IMR-90 (cell line): ENCODE measurements around the gene FMNL3. TPM values are rescaled to one million over a fixed set of nuclear protein-coding genes. Genes with fewer than 3 reads are reported as not detected.

Experiments
- ATAC-seq: fragments of 200-7000 bp; cut with Tn5 transposase; 2 replicates; pipeline ENCODE4 v1.9.1; 2020; ENCODE audit warnings: low read depth, mild to moderate bottlenecking, moderate library complexity
- BruUV-seq: library from RNA; stranded (reverse); fragments of 400-500 nt; replicated peaks from 2 replicates; lab custom pipeline; 2021; lab: Mats Ljungman, UMichigan
- CTCF ChIA-PET: fragments of 300-600 bp; formaldehyde crosslinking; extraction: SDS; loops from one replicate; lab custom pipeline; 2021; ENCODE audit warnings: antibody characterized with exemption; lab: Yijun Ruan, JAX
- POLR2A ChIA-PET: fragments of 300-600 bp; sonication (Branson Sonifier 250); formaldehyde crosslinking; loops from one replicate; lab custom pipeline; 2022; ENCODE audit warnings: antibody characterized with exemption; ENCODE audit not compliant: unreplicated experiment; lab: Charles Lee
- DNase-seq: peaks from one replicate; pipeline ENCODE4 v3.0.0; 2013
- H2AFZ ChIP-seq: replicated peaks from 2 replicates; pipeline ENCODE3; 2013; ENCODE audit warnings: low read length, mild to moderate bottlenecking; ENCODE audit not compliant: poor library complexity
- H2AK5ac ChIP-seq: 2 replicates; pipeline ENCODE4 v1.6.1; 2013; ENCODE audit warnings: low read depth, low read length, inconsistent platforms
- H2AK9ac ChIP-seq: replicated peaks from 2 replicates; pipeline ENCODE3; 2013; ENCODE audit warnings: mild to moderate bottlenecking, low read depth, low read length, moderate library complexity; ENCODE audit not compliant: poor library complexity
- H2BK120ac ChIP-seq: 2 replicates; pipeline ENCODE4 v1.6.1; 2013; ENCODE audit warnings: low read depth, low read length, inconsistent platforms
- H2BK15ac ChIP-seq: 3 replicates; pipeline ENCODE4 v1.6.1; 2013; ENCODE audit warnings: low read depth, low read length, inconsistent platforms
- H2BK20ac ChIP-seq: 2 replicates; pipeline ENCODE4 v1.6.1; 2013; ENCODE audit warnings: low read depth, mild to moderate bottlenecking, inconsistent platforms, low read length, moderate library complexity
- H2BK5ac ChIP-seq: 2 replicates; pipeline ENCODE4 v1.6.1; 2013; ENCODE audit warnings: mild to moderate bottlenecking, low read depth, low read length, inconsistent platforms; ENCODE audit not compliant: poor library complexity, severe bottlenecking
- H3K14ac ChIP-seq: replicated peaks from 2 replicates; pipeline ENCODE4 v1.6.1; 2013; ENCODE audit warnings: low read depth, low read length, inconsistent platforms
- H3K18ac ChIP-seq: 2 replicates; pipeline ENCODE4 v1.6.1; 2013; ENCODE audit warnings: low read depth, low read length, control low read depth
- H3K23ac ChIP-seq: 2 replicates; pipeline ENCODE4 v1.6.1; 2013; ENCODE audit warnings: low read depth, low read length, inconsistent platforms
- H3K27ac ChIP-seq: 2 replicates; pipeline ENCODE4 v1.5.1; 2013; ENCODE audit warnings: mild to moderate bottlenecking, control low read depth, low read length; ENCODE audit not compliant: insufficient read depth
- H3K27me3 ChIP-seq: 2 replicates; pipeline ENCODE4 v1.6.1; 2013; ENCODE audit warnings: low read length; ENCODE audit not compliant: control insufficient read depth, insufficient read depth
- H3K36me3 ChIP-seq: 2 replicates; pipeline ENCODE4 v1.6.1; 2013; ENCODE audit warnings: low read length, mixed read lengths; ENCODE audit not compliant: control insufficient read depth, insufficient read depth
- H3K4ac ChIP-seq: 2 replicates; pipeline ENCODE4 v1.6.1; 2013; ENCODE audit warnings: low read depth, low read length, inconsistent platforms
- H3K4me1 ChIP-seq: 2 replicates; pipeline ENCODE4 v1.6.1; 2013; ENCODE audit warnings: low read length, mixed read lengths; ENCODE audit not compliant: control insufficient read depth, insufficient read depth
- H3K4me2 ChIP-seq: 2 replicates; pipeline ENCODE4 v1.6.1; 2013; ENCODE audit warnings: low read depth, mild to moderate bottlenecking, control low read depth, low read length, moderate library complexity
- H3K4me3 ChIP-seq: 2 replicates; pipeline ENCODE4 v1.5.1; 2013; ENCODE audit warnings: low read depth, mild to moderate bottlenecking, control low read depth, low read length, moderate library complexity; ENCODE audit not compliant: insufficient read depth
- H3K56ac ChIP-seq: 2 replicates; pipeline ENCODE4 v1.6.1; 2013; ENCODE audit warnings: low read length, inconsistent platforms; ENCODE audit not compliant: insufficient read depth; ENCODE audit errors: extremely low read depth
- H3K79me1 ChIP-seq, 2 experiments: 2 replicates each; pipeline ENCODE4 v1.6.1; 2013; ENCODE audit warnings: low read length in 2 of 2, inconsistent platforms in 1 of 2, low read depth in 1 of 2
- H3K9ac ChIP-seq: 2 replicates; pipeline ENCODE4 v1.6.1; 2013; ENCODE audit warnings: low read depth, low read length, control low read depth
- H3K9me1 ChIP-seq: 2 replicates; pipeline ENCODE4 v1.6.1; 2013; ENCODE audit warnings: low read length, inconsistent platforms; ENCODE audit not compliant: insufficient read depth
- H3K9me3 ChIP-seq: 2 replicates; pipeline ENCODE4 v1.6.1; 2013; ENCODE audit warnings: low read length; ENCODE audit not compliant: control insufficient read depth, insufficient read depth
- H4K20me1 ChIP-seq: 2 replicates; pipeline ENCODE4 v1.6.1; 2013; ENCODE audit warnings: low read length, inconsistent platforms; ENCODE audit not compliant: insufficient read depth
- H4K5ac ChIP-seq: 2 replicates; pipeline ENCODE4 v1.6.1; 2013; ENCODE audit warnings: mild to moderate bottlenecking, low read depth, low read length, control low read depth
- H4K8ac ChIP-seq, 2 experiments: 2 replicates each; pipeline ENCODE4 v1.6.1; 2013; ENCODE audit warnings: low read depth in 2 of 2, low read length in 2 of 2, control low read depth in 1 of 2, inconsistent platforms in 1 of 2
- H4K91ac ChIP-seq: 2 replicates; pipeline ENCODE4 v1.6.1; 2013; ENCODE audit warnings: low read depth, low read length, inconsistent platforms; ENCODE audit not compliant: insufficient read depth
- BHLHE40 ChIP-seq: fragments of 150-350 bp; IDR thresholded peaks from 2 replicates; pipeline ENCODE4 v1.6.1; 2016; ENCODE audit warnings: mild to moderate bottlenecking, low read depth, low read length
- CEBPB ChIP-seq: IDR thresholded peaks from 2 replicates; pipeline ENCODE4 v1.6.1; 2012; ENCODE audit warnings: low read depth, low read length, improper control_type of control experiment
- CHD1 ChIP-seq: IDR thresholded peaks from 2 replicates; pipeline ENCODE4 v1.6.1; 2012; ENCODE audit warnings: low read depth, low read length, improper control_type of control experiment
- CTCF ChIP-seq: conservative IDR thresholded peaks from 2 replicates; pipeline ENCODE4 v1.5.1; 2012; ENCODE audit warnings: mild to moderate bottlenecking, low read depth, low read length, improper control_type of control experiment
- ELK1 ChIP-seq: fragments of 150-350 bp; IDR thresholded peaks from 2 replicates; pipeline ENCODE4 v1.6.1; 2016; ENCODE audit warnings: low read depth, mild to moderate bottlenecking, low read length, moderate library complexity, borderline replicate concordance
- FOS ChIP-seq: fragments of 150-350 bp; IDR thresholded peaks from 2 replicates; pipeline ENCODE4 v1.6.1; 2016; ENCODE audit warnings: low read depth, low read length
- MAFK ChIP-seq: IDR thresholded peaks from 2 replicates; pipeline ENCODE4 v1.6.1; 2012; ENCODE audit warnings: low read depth, low read length, improper control_type of control experiment
- MAZ ChIP-seq: IDR thresholded peaks from 2 replicates; pipeline ENCODE4 v1.6.1; 2012; ENCODE audit warnings: low read depth, mild to moderate bottlenecking, low read length, improper control_type of control experiment, moderate library complexity, borderline replicate concordance
- MXI1 ChIP-seq: IDR thresholded peaks from 2 replicates; pipeline ENCODE4 v1.6.1; 2012; ENCODE audit warnings: low read depth, mild to moderate bottlenecking, low read length, moderate library complexity, borderline replicate concordance
- NFE2L2 ChIP-seq: fragments of 150-350 bp; IDR thresholded peaks from 2 replicates; pipeline ENCODE4 v1.6.1; 2016; ENCODE audit warnings: low read depth, mild to moderate bottlenecking, low read length
- POLR2A ChIP-seq: IDR thresholded peaks from 2 replicates; pipeline ENCODE4 v1.6.1; 2012; ENCODE audit warnings: mild to moderate bottlenecking, low read depth, low read length
- RAD21 ChIP-seq: IDR thresholded peaks from 2 replicates; pipeline ENCODE4 v1.6.1; 2012; ENCODE audit warnings: low read length, improper control_type of control experiment
- RCOR1 ChIP-seq: IDR thresholded peaks from 2 replicates; pipeline ENCODE4 v1.6.1; 2012; ENCODE audit warnings: mild to moderate bottlenecking, low read length, improper control_type of control experiment; ENCODE audit not compliant: insufficient replicate concordance
- RFX5 ChIP-seq: IDR thresholded peaks from 2 replicates; pipeline ENCODE4 v1.8.0; 2012; ENCODE audit warnings: low read depth, mild to moderate bottlenecking, low read length, moderate library complexity
- SMC3 ChIP-seq: fragments of 150-350 bp; IDR thresholded peaks from 2 replicates; pipeline ENCODE4 v1.6.1; 2016; ENCODE audit warnings: low read depth, mild to moderate bottlenecking, antibody characterized with exemption, low read length, moderate library complexity
- WGBS, 2 experiments: methylation state at CpG; one replicate each; pipeline versions ENCODE4 v1.1.5 to v1.1.7; 2013; ENCODE audit warnings: missing lambda C conversion rate in 2 of 2; ENCODE audit not compliant: insufficient read length in 1 of 2; ENCODE audit errors: extremely low coverage in 2 of 2; 5-methylcytosine and 5-hydroxymethylcytosine counted together
- dilution Hi-C: fragments of 300-500 bp; cut with HindIII; formaldehyde crosslinking; loops from one replicate; pipeline ENCODE4 v1.14.3; 2018; ENCODE audit warnings: low sequenced_read_pairs; ENCODE audit not compliant: unreplicated experiment
- in situ Hi-C: fragments of 300-500 bp; cut with MboI; formaldehyde crosslinking; loops from 3 replicates; pipeline ENCODE4 v1.14.3; 2019; ENCODE audit warnings: low sequenced_read_pairs, inconsistent platforms, mixed read lengths
- intact Hi-C: fragments of 100-400 bp; cut with micrococcal nuclease; formaldehyde crosslinking; loops from 2 replicates; pipeline ENCODE4 v1.10.0; 2022
- polyA plus RNA-seq, 3 experiments: library from polyadenylated mRNA; depleted of rRNA; stranded (reverse); fragments of >200 nt; gene quantifications; 2 replicates each; pipeline ENCODE4 v1.2.3, GENCODE V29; 2012; ENCODE audit warnings: low replicate concordance in 1 of 3
- total RNA-seq: library from RNA; depleted of rRNA; stranded (reverse); fragments of >200 nt; gene quantifications from 2 replicates; pipeline ENCODE4 v1.2.3, GENCODE V29; 2012
- TF ChIP-seq, protein P1 (sequence below): fragments of 150-350 bp; IDR thresholded peaks from 2 replicates; pipeline ENCODE4 v1.6.1; 2017; ENCODE audit warnings: mild to moderate bottlenecking, antibody characterized with exemption, low read length, low read depth

The FMNL3 gene
- total and polyA plus RNA-seq, 2 of the 4 experiments (the other 2 are of a cell fraction) = 16.3 to 36.4 TPM

GRCh38 chr12:49604856-49605255, 102.3 kb downstream of the FMNL3 start:
- H2AK9ac ChIP-seq = no peak overlapping the region
- H2BK120ac ChIP-seq = no peak overlapping the region
- no peak overlapping the region for H3K9ac ChIP-seq
- H3K27ac ChIP-seq = no peak overlapping the region
- H3K23ac ChIP-seq = no peak overlapping the region
- intact Hi-C loops = no loop called here
- no peak overlapping the region for H2BK15ac ChIP-seq
- no peak overlapping the region for H2BK20ac ChIP-seq
- no peak overlapping the region for H4K5ac ChIP-seq
- no peak overlapping the region for H2AK5ac ChIP-seq
- H4K20me1 ChIP-seq = no peaks in the 10 kb centered on the region
- no peaks in the 10 kb centered on the region for H3K27me3 ChIP-seq
- H2AFZ ChIP-seq = no peak overlapping the region
- H3K4ac ChIP-seq = no peak overlapping the region
- H3K9me1 ChIP-seq = no peaks in the 10 kb centered on the region; the same call in 1 of the 2 replicates
- no peaks in the 10 kb centered on the region for H3K9me3 ChIP-seq
- BruUV-seq = no TSS peak
- DNase-seq (no peak), ATAC-seq (no peak)
- H4K91ac ChIP-seq = no peak overlapping the region
- H3K4me2 ChIP-seq = no peak overlapping the region
- H3K4me3 ChIP-seq = no peak overlapping the region
- dilution Hi-C loops = no loop called here
- H3K36me3 ChIP-seq = no peaks in the 10 kb centered on the region
- CTCF ChIA-PET = no interaction called here
- no peaks in the 10 kb centered on the region for H3K4me1 ChIP-seq
- no peaks in the 10 kb centered on the region for H3K79me1 ChIP-seq
- whole genome bisulfite sequencing, 2 experiments = no CpG with 5 or more reads among the region's 5 CpGs
- TF ChIP-seq MXI1 (no peak), MAZ (no peak), ELK1 (no peak), NFE2L2 (no peak), RFX5 (no peak), CEBPB (no peak), CTCF (no peak), FOS (no peak), MAFK (no peak), CHD1 (no peak), RAD21 (no peak), BHLHE40 (no peak), SMC3 (no peak), POLR2A (no peak), RCOR1 (no peak)
- TF ChIP-seq, protein P1, sequence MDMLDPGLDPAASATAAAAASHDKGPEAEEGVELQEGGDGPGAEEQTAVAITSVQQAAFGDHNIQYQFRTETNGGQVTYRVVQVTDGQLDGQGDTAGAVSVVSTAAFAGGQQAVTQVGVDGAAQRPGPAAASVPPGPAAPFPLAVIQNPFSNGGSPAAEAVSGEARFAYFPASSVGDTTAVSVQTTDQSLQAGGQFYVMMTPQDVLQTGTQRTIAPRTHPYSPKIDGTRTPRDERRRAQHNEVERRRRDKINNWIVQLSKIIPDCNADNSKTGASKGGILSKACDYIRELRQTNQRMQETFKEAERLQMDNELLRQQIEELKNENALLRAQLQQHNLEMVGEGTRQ = no peak
- in situ Hi-C loops = no loop called here
- POLR2A ChIA-PET = no interaction called here
- H4K8ac ChIP-seq = no peak overlapping the region
- no peak overlapping the region for H2BK5ac ChIP-seq
- H3K56ac ChIP-seq = no peak overlapping the region
- no peak overlapping the region for H3K18ac ChIP-seq
- H3K14ac ChIP-seq = no peak overlapping the region
